Adrenal gland (tissue), 5 donors: Measurements from ENCODE around the gene GCSAM.

Source experiments
- POLR2A ChIP-seq, 2 donors: fragments of 450-650 bp; IDR thresholded peaks; one replicate each; pipeline ENCODE4 v1.6.1; 2017; ENCODE audit warnings: antibody characterized with exemption in 2 of 2, mild to moderate bottlenecking in 2 of 2, moderate library complexity in 1 of 2
- TF ChIP-seq, protein P1 (sequence below), 6 experiments: fragments of 450-650 bp in 4 of 6; fragments of 200-600 bp in 2 of 6; sonication (generic) in 1 of 6; IDR thresholded peaks; 1 replicate in 5 of 6; 2 replicates in 1 of 6; pipeline versions ENCODE4 v1.5.1 to v1.8.0; 2016 to 2021; ENCODE audit warnings: antibody characterized with exemption in 6 of 6, mild to moderate bottlenecking in 2 of 6, moderate library complexity in 1 of 6
- donor health status: DM: no; HTN: no; CAD: no.

DNA sequence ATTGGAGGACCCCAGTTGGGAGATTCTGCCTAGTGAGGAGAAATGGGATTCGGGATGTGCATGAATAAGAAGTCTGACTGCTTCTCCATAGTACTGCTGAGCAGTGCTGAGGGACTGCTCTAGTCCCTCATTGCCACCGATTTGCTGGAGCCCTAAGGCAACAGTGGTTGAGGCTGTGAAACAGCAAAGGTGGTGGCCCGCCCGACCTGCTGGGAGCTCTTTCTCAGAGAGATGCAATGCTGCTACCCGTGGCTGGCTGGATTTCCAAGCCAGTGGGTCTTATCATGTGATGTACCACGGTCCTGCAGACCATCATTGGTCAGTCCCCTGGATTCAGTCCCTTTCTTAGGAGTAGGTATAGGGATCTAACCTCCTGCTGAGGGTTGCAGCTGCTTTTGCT is 42.6 kb upstream of the GCSAM start:
- TF ChIP-seq, protein P1, sequence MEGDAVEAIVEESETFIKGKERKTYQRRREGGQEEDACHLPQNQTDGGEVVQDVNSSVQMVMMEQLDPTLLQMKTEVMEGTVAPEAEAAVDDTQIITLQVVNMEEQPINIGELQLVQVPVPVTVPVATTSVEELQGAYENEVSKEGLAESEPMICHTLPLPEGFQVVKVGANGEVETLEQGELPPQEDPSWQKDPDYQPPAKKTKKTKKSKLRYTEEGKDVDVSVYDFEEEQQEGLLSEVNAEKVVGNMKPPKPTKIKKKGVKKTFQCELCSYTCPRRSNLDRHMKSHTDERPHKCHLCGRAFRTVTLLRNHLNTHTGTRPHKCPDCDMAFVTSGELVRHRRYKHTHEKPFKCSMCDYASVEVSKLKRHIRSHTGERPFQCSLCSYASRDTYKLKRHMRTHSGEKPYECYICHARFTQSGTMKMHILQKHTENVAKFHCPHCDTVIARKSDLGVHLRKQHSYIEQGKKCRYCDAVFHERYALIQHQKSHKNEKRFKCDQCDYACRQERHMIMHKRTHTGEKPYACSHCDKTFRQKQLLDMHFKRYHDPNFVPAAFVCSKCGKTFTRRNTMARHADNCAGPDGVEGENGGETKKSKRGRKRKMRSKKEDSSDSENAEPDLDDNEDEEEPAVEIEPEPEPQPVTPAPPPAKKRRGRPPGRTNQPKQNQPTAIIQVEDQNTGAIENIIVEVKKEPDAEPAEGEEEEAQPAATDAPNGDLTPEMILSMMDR (IDR thresholded peaks at IDR 0.05), result no peak
- no peak for TF ChIP-seq POLR2A (IDR thresholded peaks at IDR 0.05)
